ENCODE measurements around the gene C19orf12.

C19orf12 gene

GRCh38 chr19:29690842-29691241, 24.2 kb downstream of the C19orf12 start:
- TF ChIP-seq CTCF (IDR thresholded peaks at IDR 0.05; ENCODE audit: insufficient read depth, low read depth, low read length, missing control alignments), result peak; percentile 60
- peak; percentile 87 for DNase-seq (ENCODE audit: low read depth)

GRCh38 chr19:29687897-29688728, 26.9 kb downstream of the C19orf12 start:
- no peak for TF ChIP-seq CTCF (IDR thresholded peaks at IDR 0.05; ENCODE audit: insufficient read depth, low read depth, low read length, missing control alignments)

More at GRCh38 chr19:29690842-29691241, 24.2 kb downstream of the C19orf12 start:
- no peak overlapping the region for H3K4me3 ChIP-seq (ENCODE audit: low read depth, low read length)

DNA sequence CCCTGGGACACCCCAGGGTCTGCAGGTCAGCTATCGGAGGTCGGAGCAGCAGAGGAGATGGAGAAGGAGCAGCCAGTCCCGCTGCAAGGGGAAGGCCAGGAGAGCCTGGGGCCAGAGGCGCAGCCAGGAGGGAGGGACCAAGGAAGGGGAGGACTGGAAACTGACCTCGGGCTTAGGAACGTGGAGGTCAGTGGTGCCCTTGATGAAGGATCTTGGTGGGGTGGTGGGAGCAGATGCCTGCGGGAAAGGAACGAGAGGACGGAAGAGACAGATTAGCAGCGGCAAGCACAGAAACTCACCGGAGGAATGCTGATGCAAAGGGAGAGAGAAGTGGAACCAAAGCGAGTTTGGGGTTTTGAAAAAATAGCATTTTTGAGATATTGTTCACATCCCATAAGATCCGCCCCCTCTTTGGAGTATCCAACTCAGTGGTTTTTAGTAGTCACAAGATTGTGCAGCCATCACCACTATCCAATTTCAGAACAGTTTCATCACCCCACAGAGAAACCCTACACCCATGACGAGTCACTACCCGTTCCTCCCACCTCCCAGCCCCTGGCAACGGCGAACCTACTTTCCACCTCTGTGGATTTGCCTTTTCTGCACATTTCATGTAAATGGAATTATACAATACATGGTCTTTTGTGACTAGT, 27.7 kb downstream of the C19orf12 start:
- DNase-seq (ENCODE audit: low read depth), result no peak
- TF ChIP-seq CTCF (IDR thresholded peaks at IDR 0.05; ENCODE audit: insufficient read depth, low read depth, low read length, missing control alignments), result no peak
- no peak overlapping the region for H3K4me3 ChIP-seq (ENCODE audit: low read depth, low read length)

More at GRCh38 chr19:29687897-29688728, 26.9 kb downstream of the C19orf12 start:
- H3K4me3 ChIP-seq (ENCODE audit: low read depth, low read length), result no peak overlapping the region
- no peak for DNase-seq (ENCODE audit: low read depth)

GRCh38 chr19:29686285-29686805, 28.7 kb downstream of the C19orf12 start:
- no peak for TF ChIP-seq CTCF (IDR thresholded peaks at IDR 0.05; ENCODE audit: insufficient read depth, low read depth, low read length, missing control alignments)
- DNase-seq (ENCODE audit: low read depth), result no peak
- no peak overlapping the region for H3K4me3 ChIP-seq (ENCODE audit: low read depth, low read length)

- H3K4me3 ChIP-seq (ENCODE audit: low read depth, low read length), result no peak overlapping the region
- no peak for TF ChIP-seq CTCF (IDR thresholded peaks at IDR 0.05; ENCODE audit: insufficient read depth, low read depth, low read length, missing control alignments)
- no peak for DNase-seq (ENCODE audit: low read depth)
Measured at GRCh38 chr19:29685326-29685725, 29.7 kb downstream of the C19orf12 start.

DNA sequence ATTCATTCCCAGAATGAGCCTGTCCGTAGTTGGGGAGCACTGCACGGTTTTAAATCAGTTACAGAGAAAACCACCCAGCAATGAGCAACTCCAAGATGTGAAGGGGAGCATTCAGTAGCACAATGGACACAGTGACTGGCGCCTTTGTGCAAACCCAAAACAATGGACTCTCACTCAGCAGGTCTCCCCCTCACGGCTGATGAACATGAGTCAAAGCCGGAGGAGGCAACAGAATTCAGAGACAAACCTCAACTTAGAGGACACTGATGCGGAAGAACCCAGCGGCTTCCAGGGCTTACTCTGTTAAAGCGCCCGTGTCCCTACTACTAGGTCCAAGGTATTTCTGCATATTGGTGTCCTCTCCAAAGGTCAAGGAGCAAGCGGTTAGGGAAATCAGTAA, 32.1 kb downstream of the C19orf12 start:
- TF ChIP-seq CTCF (IDR thresholded peaks at IDR 0.05; ENCODE audit: insufficient read depth, low read depth, low read length, missing control alignments), result no peak
- DNase-seq (ENCODE audit: low read depth), result peak; percentile 64
- H3K4me3 ChIP-seq (ENCODE audit: low read depth, low read length), result no peak overlapping the region
